HFFc6 (cell line): ENCODE measurements around the gene ARHGEF40. TPM values are rescaled to one million over a fixed set of nuclear protein-coding genes. Genes with fewer than 3 reads are reported as not detected.

ENCODE experiments used
- DNase-seq: peaks from one replicate; pipeline ENCODE4 v3.0.0-alpha.2; 2018
- H3K27ac Mint-ChIP-seq: 2 replicates; pipeline ENCODE4 v1.8.0; 2020; ENCODE audit warnings: mild to moderate bottlenecking, mixed read lengths
- H3K27me3 Mint-ChIP-seq: 2 replicates; pipeline ENCODE4 v1.8.0; 2021; ENCODE audit warnings: mild to moderate bottlenecking, moderate library complexity, mixed read lengths; ENCODE audit not compliant: insufficient read depth
- H3K36me3 Mint-ChIP-seq: 2 replicates; pipeline ENCODE4 v1.8.0; 2021; ENCODE audit warnings: low read depth, mixed read lengths
- H3K4me1 Mint-ChIP-seq: 2 replicates; pipeline ENCODE4 v1.8.0; 2020; ENCODE audit warnings: low read depth, mixed read lengths
- H3K4me3 Mint-ChIP-seq: 2 replicates; pipeline ENCODE4 v1.8.0; 2020; ENCODE audit warnings: mild to moderate bottlenecking, moderate library complexity, mixed read lengths
- H3K9me3 Mint-ChIP-seq: 2 replicates; pipeline ENCODE4 v1.8.0; 2020; ENCODE audit warnings: mild to moderate bottlenecking, mixed read lengths
- CTCF ChIP-seq: fragments of 200-600 bp; sonication (generic); IDR thresholded peaks from 2 replicates; pipeline ENCODE4 v1.5.0; 2021; ENCODE audit warnings: antibody characterized with exemption, mild to moderate bottlenecking
- total RNA-seq, 6 experiments: library from RNA; stranded (reverse); fragmentation: NEBNext Ultra II Directional; extraction: Animal tissue kit (Norgen Biotek cat#: 25700); gene quantifications; 2 replicates in 1 of 6; 3 replicates in 5 of 6; pipeline ENCODE4 v1.2.3, GENCODE V29; 2021

ARHGEF40 gene
- total RNA-seq, 6 experiments from 2014 or later: 30.4 to 43.0 (median 40.8) TPM

- no peak for TF ChIP-seq CTCF
- H3K4me3 Mint-ChIP-seq: no peak overlapping the region
Observed at GRCh38 chr14:21093018-21093417, 22.9 kb downstream of the ARHGEF40 start.

DNA sequence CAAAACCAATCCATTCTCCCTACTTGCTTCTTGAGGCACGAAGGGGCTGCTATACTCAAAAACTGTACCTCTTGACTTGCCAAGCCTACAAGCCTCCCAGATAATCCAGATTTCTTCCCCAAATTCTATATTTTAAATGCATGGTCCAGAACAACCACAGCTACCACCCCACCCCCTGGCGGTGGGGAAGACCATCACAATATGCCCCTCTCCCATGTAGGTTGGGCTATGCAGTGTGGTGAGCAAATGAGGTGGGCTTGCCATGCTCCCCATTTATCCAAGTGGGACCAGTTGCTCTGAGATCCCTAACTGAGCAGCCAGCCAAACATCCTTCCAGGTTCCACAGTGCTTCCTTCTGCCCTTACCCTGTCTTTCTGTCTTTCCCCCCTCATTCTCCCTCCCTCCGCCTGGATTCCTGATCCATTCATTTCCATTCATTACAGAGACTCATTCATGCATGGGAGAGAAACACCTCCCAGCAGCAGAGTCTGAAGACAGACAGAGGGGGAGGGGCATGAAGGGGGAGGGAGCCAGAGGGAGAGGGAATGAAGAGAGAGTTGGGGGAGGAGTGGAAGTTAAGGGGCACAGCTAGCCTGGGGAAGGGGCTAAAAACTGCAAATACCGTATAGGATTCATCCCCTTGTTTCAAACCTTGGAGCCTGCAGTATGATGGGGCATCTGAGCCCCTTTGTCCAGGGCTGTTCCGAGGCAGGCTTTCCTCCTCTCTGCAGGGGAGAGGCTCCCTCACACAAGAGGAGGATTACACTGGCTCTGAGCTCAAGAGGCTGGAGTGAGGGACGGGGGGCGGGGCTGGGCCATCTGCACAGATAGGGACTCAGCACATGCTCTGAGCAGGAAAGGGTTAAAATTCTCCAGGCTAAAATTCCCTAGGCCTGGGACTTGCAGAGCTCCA lies 23.9 kb downstream of the ARHGEF40 start:
- no peak for DNase-seq
- no peak overlapping the region for H3K27ac Mint-ChIP-seq
- H3K27me3 Mint-ChIP-seq: peaks cover 10% of the 10 kb centered on the region
- H3K9me3 Mint-ChIP-seq: no peaks in the 10 kb centered on the region
- 0 out of 2 replicates have a peak, but pooled peaks cover under 1% of the 10 kb centered on the region for H3K36me3 Mint-ChIP-seq
- TF ChIP-seq CTCF: peak; percentile 65
- H3K4me1 Mint-ChIP-seq: peaks cover 29% of the 10 kb centered on the region
- H3K4me3 Mint-ChIP-seq: no peak overlapping the region

More at GRCh38 chr14:21093018-21093417, 22.9 kb downstream of the ARHGEF40 start:
- Mint-ChIP-seq H3K9me3 (no peaks in the 10 kb centered on the region), H3K27me3 (peaks cover 7% of the 10 kb centered on the region), H3K27ac (no peak overlapping the region), H3K36me3 (0 out of 2 replicates have a peak, but pooled peaks cover 5% of the 10 kb centered on the region), H3K4me1 (peaks cover 35% of the 10 kb centered on the region)
- DNase-seq: no peak

DNA sequence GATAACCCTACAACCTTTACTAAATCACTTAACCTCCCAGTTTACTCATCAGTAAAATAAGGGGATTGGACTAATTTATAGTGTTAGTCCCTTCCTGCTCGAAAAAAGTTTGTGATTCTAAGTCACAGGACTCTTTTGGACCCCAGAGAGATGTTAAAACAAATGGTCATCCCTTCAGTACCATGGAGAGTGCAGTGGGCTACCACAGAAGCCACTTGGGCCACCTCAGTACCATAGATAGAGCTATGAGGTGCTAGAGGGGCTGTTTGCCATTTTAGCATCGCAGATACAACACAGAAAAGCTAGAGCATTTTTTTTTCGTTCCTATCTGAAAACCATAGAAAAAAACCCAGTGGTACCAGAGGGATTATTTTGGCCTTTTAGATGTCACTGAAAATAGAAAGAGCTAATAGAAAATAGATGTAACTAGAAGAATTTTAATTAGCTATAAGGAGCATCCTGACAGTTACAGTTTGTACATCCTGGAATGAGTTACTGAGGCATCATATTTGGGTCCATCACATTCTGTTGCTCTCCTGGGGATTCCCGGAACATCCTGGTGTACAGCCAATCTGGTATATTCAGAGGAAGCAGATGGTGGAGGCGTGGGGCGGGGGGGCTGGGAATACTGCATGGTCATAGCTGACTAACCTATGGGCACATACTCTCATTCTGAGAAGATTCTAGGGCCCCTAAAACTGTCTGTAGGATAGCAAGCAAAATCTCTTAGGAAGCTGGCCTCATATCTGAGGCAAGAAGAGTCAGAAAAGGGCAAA lies 25.5 kb downstream of the ARHGEF40 start:
- no peaks in the 10 kb centered on the region for H3K36me3 Mint-ChIP-seq
- H3K27me3 Mint-ChIP-seq: peaks cover 17% of the 10 kb centered on the region
- no peak for TF ChIP-seq CTCF
- H3K4me1 Mint-ChIP-seq: peaks cover 33% of the 10 kb centered on the region
- no peaks in the 10 kb centered on the region for H3K9me3 Mint-ChIP-seq
- peak; percentile 22 for DNase-seq
- no peak overlapping the region for H3K27ac Mint-ChIP-seq
- H3K4me3 Mint-ChIP-seq: no peak overlapping the region

- Mint-ChIP-seq H3K36me3 (no peaks in the 10 kb centered on the region), H3K9me3 (no peaks in the 10 kb centered on the region), H3K4me3 (no peak overlapping the region), H3K27me3 (peaks cover 16% of the 10 kb centered on the region), H3K27ac (no peak overlapping the region), H3K4me1 (peaks cover 33% of the 10 kb centered on the region)
- DNase-seq: no peak
- TF ChIP-seq CTCF: no peak
Observed at GRCh38 chr14:21096438-21096837, 26.3 kb downstream of the ARHGEF40 start.

DNA sequence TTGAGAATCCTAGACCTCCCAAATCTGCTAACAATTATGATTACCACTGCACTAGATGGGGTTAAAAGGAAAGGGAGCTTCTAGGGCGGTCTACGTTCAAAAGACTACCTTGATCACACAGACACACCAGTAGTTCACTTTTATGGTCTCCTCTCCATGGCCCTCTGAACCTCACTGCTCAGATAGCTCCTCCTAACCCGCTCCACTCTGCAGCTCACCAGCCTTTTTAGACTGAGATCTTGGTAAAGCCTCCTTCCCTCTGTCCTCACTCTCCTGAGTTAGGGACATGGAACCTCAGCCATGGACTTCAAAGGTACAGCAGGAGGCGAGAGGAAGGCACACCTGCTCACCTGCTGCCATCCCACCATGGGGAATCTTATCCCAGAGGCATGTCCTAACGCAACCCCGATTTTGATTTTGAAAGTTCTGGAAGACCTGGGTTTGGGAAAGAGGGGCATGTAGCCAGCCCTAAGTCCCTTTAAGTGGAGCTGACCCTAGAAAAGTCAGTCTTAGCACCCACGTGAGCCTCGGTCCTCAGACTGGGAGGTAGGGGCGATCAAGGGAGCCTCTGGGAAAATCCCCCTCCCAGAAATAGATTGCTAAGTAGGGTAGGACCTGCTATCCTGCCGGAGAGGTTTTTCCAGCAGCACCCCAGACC lies 27.0 kb downstream of the ARHGEF40 start:
- no peak for TF ChIP-seq CTCF
- peaks cover 33% of the 10 kb centered on the region for H3K4me1 Mint-ChIP-seq
- H3K27me3 Mint-ChIP-seq: peaks cover 14% of the 10 kb centered on the region
- no peaks in the 10 kb centered on the region for H3K9me3 Mint-ChIP-seq
- no peak for DNase-seq
- H3K27ac Mint-ChIP-seq: no peak overlapping the region; the same call in 1 of the 2 replicates
- no peaks in the 10 kb centered on the region for H3K36me3 Mint-ChIP-seq
- peak overlapping the region; percentile 67 for H3K4me3 Mint-ChIP-seq
